NCI-H510A treated with DMSO at 0.1 percent for 48 hours (cell line): ENCODE results near the gene PTER.

ENCODE experiments used
- DNase-seq: peaks from one replicate; lab custom pipeline; 2025; lab: John Stamatoyannopoulos, UW

The PTER gene

DNA sequence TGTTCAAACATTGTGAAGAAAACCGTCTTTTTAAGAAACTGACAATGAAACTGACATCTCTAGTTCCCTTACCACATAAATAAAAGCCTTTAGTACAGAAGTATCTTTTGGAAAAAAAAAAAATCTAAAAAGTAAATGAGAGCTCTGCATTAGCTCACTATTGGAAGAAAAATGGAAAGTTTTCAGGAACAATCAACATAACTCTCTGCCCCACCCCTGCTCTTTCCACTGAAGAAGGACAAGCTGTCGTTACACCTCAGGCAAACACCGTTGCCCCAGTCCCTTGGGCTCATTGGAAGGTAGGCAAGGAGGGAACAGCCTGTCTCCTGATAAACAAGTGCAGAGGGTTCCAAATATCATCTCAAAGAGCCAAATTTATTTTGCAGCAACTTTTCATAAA, 107.3 kb downstream of the PTER start:
- no peak for DNase-seq

DNA sequence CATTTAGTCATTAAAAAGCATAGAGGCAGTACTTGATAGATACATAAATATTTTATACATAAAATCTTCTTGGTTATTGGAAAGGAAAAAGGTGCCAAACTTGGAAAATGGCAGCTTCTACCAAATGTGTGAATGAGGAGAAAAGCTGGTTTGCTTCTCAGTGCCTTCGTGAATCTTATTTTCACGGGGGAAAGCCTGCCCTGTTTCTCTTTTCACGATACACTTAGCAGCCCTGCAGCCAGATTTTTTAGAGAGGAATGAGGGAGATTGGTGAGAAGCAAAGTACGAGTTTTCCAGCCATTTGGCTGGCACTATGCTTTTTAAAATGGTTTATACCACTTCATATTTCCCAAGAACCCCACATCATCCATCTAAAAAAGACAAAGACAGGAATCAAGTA, 107.8 kb downstream of the PTER start:
- no peak for DNase-seq

DNA sequence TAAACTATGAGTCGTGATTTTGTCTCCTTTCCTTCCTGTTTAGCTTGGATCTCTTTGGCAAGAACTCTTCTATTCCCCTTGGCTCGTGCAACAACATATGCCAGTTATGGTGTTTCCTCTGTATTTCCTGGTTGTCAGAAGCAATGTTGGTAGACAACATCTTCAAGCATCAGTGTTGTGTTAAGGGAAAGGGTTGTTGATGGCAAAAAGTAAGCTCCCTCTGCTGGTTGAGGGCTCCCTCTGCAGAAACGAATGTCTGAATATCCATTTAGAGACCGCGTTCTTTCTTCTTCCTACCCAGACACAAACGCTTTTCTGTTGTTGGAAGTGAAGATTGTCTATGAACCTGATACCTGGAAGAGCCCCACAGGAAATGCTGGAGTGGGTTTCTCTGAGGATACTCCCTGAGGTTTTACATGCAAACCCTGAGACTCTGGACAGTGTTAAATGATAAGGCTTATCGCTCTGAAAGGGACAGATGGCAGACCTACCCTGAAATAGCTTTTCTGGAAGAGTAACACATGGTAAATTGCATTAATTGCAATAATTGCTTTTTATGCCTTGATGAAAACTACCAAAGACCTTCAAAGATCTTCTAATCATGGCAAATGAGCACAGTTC, 108.4 kb downstream of the PTER start:
- DNase-seq, result no peak

DNA sequence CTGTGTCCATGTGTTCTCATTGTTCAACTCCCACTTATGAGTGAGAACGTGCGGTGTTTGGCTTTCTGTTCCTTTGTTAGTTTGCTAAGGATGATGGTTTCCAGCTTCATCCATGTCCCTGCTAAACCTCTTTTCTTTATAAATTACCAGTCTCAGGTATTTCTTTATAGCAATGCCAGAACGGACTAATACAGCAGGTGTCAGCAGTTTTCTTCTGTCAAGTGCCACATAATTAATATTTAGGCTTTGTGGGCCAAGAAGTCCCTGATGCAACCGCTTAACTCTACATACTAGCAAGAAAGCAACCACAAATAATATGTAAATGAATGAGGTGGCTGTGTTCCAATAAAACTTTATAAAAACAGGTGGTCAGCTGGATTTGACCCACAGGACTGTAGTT, 111.2 kb downstream of the PTER start:
- DNase-seq, result no peak

DNA sequence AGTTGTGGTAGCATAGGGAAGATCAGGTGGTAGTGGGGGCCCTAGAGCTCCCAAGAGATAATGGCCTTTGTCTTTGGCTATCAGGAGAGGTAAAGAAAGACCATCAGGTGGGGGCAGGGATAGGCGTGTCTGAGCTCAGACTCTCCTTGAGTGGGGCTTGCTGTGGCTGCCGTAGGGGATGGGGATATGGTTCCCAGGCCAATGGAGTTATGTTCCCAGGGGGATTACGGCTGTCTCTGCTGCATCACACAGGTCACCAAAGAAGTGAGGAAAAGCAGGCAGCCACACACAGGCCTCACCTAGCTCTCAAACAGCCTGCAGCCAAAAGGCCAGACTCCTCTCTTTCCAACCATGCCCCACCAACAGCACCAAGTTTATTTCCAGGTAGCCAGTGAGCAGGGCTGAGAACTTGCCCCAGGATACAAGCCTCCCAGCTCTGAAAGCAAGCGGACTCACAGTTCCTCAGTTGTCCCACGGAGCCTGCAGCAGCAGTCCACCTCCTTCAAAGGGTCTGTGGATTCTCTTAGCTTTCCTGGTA, 122.5 kb downstream of the PTER start:
- DNase-seq, result no peak

DNA sequence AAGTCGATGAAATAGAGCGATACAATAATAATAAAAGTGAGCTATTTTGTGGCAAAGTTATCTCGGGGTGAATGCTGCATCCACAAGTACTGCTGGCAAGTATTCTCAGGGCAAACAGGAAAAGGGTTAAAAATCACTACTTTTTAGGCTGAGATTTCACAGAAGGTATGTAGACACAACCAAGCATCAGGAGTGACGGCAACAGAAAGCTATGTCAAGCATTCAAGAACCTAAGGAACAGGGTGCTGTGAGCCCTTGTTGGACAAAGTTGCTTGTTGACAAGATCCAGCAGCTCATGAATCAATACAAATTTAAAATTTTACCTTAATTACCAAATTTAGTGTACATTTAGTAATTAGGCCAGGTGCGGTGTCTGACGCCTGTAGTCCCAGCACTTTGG, 126.1 kb downstream of the PTER start:
- DNase-seq, result no peak
